GM18499 (cell line): ENCODE data around the gene S1PR4.
"Not testable (repeated sequence)": the region's sequence is repeated elsewhere in the genome, so short reads cannot be mapped to it uniquely, and the experiment has no call there.

ENCODE experiments used
- ATAC-seq: cut with Tn5 transposase; IDR thresholded peaks from one replicate; pipeline ENCODE4 v1.9.1; 2021; ENCODE audit warnings: moderate number of reproducible peaks; ENCODE audit not compliant: insufficient read depth, unreplicated experiment

Gene S1PR4

GRCh38 chr19:3210347-3211017 lies 31.9 kb downstream of the S1PR4 start:
- no peak for ATAC-seq

- ATAC-seq = no peak
These were observed 32.6 kb downstream of the S1PR4 start for GRCh38 chr19:3211191-3211590.

- no peak for ATAC-seq
These were observed 34.6 kb downstream of the S1PR4 start for GRCh38 chr19:3213159-3213558.

- ATAC-seq = no peak
These were observed 38.3 kb downstream of the S1PR4 start for GRCh38 chr19:3216874-3217273.

- ATAC-seq = no peak
These were observed 42.0 kb downstream of the S1PR4 start for GRCh38 chr19:3220576-3220975.

- ATAC-seq = not testable (repeated sequence)
These were observed 43.0 kb downstream of the S1PR4 start for GRCh38 chr19:3221576-3221975.

GRCh38 chr19:3222709-3223108 lies 44.1 kb downstream of the S1PR4 start:
- no peak for ATAC-seq

- ATAC-seq = no peak
These were observed 46.0 kb downstream of the S1PR4 start, which contains the start of gene CELF5 for GRCh38 chr19:3224346-3225168. Gene CELF5 (plus strand): TSS chr19:3224661. CDS start chr19:3224740, 79 bp downstream.

- no peak for ATAC-seq
These were observed 46.6 kb downstream of the S1PR4 start for GRCh38 chr19:3225169-3225485.

GRCh38 chr19:3225677-3226093 lies 47.1 kb downstream of the S1PR4 start:
- no peak for ATAC-seq

GRCh38 chr19:3227054-3227626 lies 48.6 kb downstream of the S1PR4 start:
- no peak for ATAC-seq

- no peak for ATAC-seq
These were observed 50.8 kb downstream of the S1PR4 start for GRCh38 chr19:3229346-3229743.
